HL-60/S4 treated with phorbol 12-myristate 13-acetate at 8.2 ng/mL for 4 days and 3 days (cell line): ENCODE measurements around the gene LGMN.

Source experiments
- in situ Hi-C: fragments of 300-500 bp; cut with MboI; formaldehyde crosslinking; loops from 2 replicates; pipeline ENCODE4 v1.15.0; 2022; ENCODE audit warnings: low sequenced_read_pairs

The LGMN gene

GRCh38 chr14:92728759-92729364 lies 19.6 kb downstream of the LGMN start:
- in situ Hi-C loops: no loop called here

- in situ Hi-C loops: no loop called here
Measured at GRCh38 chr14:92726933-92727262, 21.5 kb downstream of the LGMN start.

- in situ Hi-C loops: no loop called here
Measured at GRCh38 chr14:92726135-92726932, 22.1 kb downstream of the LGMN start.

DNA sequence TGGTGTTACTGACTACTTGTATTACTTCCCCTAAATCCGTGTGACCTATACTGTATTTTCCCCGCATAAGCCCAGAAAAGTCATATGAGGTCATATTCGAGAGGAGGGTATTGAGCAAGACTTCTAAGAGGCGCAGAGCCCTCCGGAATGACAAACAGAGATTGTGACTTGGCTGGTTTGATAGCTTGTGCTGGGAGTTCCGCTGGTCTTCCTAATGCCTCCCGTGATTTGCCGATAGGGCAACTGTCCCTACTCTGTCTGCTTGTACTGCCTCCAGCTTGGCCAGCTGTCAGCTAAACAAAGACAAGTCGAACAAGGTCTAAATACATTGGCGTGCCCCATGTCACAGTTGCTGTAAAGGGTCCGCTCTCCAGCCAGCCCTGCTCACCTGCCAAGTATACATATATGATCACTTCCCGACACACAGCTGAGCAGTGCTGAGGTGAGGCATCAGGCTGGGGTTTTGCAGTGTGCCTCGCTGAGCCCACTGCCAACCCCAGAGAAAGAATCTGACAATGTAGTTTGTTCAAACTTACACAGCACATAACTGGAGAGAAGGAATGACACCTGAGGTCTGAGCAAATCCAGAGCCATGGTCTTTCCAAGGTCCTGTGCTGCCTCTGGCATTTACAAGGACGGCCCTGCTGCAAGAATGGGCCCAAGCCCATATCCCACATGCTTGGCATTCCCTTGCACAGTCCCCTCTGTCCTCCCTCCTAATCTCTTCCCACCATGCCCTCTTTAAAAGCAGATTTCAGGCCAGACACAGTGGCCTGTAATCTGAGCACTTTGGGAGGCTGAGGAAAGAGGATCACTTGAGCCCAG lies 23.7 kb downstream of the LGMN start:
- in situ Hi-C loops: no loop called here

- in situ Hi-C loops: loop anchor here (10.0 kb wide), 1 partner anchor 55 kb away; no protein-coding TSS in a partner anchor
Measured at GRCh38 chr14:92719890-92720323, 28.5 kb downstream of the LGMN start.

DNA sequence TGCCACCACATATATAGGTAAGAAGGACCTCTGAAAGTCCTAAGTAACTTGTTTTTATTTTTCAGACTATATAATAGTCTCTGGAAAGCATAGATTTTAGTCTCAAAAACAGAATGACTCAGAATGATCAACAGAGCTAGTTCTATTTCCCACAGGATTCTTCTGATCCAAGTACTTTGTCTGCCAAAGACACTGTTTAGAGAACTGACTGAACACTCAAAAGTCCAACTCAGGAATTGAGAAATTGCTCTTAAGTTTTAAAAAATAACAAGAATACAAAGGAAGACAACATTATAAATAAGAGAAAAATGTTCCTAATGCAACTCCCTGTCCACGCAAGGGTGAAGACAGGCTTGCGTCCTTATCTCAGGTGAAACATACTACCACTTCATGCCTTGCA lies 29.0 kb downstream of the LGMN start:
- in situ Hi-C loops: loop anchor here (10.0 kb wide), 1 partner anchor 55 kb away; no protein-coding TSS in a partner anchor

DNA sequence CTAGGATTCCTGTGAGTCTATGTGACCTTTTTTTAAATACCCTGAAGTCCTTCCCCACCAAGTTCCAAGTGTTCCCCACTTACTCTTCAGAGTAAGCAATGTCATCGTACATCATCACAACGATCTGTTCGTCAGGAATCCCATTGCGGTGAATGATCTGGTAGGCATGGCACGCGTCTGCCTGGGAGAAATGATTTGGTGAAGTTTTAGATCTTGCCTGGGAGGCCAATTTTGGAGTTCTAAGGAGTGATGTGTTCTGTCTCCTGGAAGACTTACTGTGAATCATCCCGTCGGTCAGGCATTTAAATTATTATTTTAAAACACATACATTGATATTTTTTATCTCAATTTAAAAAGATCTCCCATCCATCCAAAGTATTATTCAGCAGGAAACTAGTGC lies 29.8 kb downstream of the LGMN start:
- in situ Hi-C loops: loop anchor here (10.0 kb wide), 1 partner anchor 56 kb away; no protein-coding TSS in a partner anchor

GRCh38 chr14:92717571-92718042 lies 30.8 kb downstream of the LGMN start:
- in situ Hi-C loops: loop anchor here (10.0 kb wide), 1 partner anchor 57 kb away; no protein-coding TSS in a partner anchor

DNA sequence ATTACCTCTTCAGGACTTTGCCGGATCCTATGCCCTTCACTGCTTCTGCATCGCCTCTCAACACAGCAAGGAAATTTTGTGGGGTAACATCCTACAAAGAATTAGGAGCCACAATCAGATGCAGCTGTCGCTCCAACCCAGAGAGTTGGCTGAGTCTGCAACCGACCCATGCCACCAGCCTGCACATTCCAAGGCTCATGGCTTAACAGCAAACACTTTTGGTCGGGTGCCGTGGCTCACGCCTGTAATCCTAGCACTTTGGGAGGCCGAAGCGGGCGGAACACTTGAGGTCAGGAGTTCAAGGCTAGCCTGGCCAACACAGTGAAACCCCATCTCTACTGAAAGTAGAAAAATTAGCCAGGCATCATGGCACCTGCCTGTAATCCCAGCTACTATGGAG lies 32.3 kb downstream of the LGMN start:
- in situ Hi-C loops: loop anchor here (10.0 kb wide), 1 partner anchor 59 kb away; no protein-coding TSS in a partner anchor

- in situ Hi-C loops: loop anchor here (10.0 kb wide), 1 partner anchor 60 kb away; no protein-coding TSS in a partner anchor
Measured at GRCh38 chr14:92714739-92715307, 33.6 kb downstream of the LGMN start.

GRCh38 chr14:92712654-92713051 lies 35.8 kb downstream of the LGMN start:
- in situ Hi-C loops: loop anchor here (10.0 kb wide), 1 partner anchor 62 kb away; no protein-coding TSS in a partner anchor

DNA sequence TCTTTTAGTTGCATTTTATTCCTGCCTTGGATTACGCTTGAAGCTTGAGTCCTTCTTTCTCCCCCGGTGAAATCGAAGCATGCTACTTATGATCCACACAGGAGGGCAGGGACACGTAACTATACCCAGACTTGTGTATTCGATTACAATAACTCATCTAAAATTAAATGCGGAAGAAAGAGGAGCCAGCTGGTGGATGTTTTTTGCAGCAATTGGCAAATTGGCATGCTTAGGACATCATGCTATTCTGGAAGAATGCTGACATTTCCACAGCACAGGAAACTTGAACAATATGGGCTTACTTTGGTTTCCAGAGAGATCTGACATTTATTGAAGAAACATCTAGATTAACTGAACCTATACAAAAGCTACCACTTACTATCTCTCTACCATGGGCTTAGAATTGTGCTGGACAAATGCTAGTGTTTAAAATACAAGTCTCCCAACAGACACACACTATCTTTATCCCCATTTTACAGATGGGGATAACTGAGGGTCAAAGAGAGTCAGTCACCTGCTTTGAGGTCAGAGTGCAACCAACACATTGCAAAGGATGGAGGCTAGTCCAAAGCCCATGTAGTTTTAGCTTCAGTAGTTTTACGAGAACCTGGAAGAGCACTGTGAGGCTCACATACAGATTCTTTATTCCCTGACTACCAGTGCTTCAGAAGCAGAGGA lies 36.3 kb downstream of the LGMN start:
- in situ Hi-C loops: loop anchor here (10.0 kb wide), 1 partner anchor 63 kb away; no protein-coding TSS in a partner anchor

DNA sequence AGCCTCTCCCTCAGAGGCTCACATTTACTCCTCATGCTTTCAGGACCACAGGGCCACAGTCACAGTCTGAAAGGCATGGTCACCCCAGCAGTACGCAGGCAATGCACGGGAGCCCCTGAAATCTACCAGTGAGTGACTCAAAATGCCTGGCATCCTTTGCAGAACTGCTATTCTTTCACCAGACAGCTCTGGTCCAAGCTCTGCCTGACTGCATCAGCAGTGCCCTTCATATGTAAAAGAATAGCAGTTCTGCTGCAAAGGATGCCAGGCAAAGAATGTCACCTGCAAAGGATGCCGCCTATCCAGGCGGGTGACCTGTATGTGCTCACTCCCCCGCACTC lies 38.5 kb downstream of the LGMN start:
- in situ Hi-C loops: loop anchor here (10.0 kb wide), 1 partner anchor 65 kb away; no protein-coding TSS in a partner anchor

DNA sequence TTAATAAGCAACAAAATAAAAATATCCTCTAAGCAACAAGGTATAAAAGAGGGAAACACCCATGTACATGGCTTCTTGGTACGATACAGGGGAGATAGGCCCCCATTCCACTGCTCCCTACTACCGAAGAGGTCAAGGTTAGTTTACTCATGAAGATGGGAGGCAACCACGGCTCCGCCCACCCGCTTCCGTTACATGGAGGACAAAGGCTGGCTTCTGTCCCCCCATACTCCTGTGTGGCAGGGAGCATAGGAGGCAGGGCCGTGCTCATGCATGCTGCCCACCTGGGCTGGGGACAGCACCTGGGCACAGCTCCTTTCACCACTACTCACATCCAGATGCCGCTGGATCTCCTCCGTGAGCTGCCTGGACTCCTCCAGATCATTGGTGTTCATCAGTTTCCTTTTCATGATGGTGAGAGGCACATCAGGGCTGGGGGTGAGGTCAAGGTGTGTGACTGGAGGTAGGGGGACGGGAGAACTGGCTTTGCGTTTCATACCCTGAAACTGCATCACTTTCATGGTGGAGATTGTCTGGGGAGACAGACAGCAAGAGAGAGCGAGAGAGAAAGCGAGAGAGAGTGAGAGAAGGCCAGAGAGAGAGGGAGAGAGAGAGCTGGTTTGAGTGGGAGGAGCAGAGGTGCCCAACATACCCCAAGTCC lies 39.0 kb downstream of the LGMN start:
- in situ Hi-C loops: no loop called here

DNA sequence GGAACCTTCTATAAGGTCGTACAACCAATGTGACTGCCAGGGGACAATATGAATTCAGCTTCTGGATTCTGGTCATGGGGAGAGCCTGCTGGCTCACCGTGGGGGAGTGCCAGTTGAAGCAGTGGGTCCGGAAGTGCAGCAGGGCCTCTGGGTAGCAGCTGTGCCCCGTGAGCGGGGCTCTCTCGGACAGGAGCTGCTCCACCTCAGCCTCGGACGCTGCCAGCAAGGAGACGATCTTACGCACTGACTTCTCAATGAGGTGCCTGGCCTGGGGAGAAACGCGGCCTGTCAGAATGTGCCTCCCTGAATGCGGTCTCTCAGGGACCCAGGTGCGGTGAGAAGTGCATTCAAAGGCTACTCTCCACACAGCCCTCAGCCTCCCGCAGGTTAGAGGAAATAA lies 42.0 kb downstream of the LGMN start:
- in situ Hi-C loops: no loop called here

- in situ Hi-C loops: no loop called here
Measured at GRCh38 chr14:92704821-92705220, 43.6 kb downstream of the LGMN start.

GRCh38 chr14:92704036-92704804 lies 44.2 kb downstream of the LGMN start:
- in situ Hi-C loops: no loop called here

- in situ Hi-C loops: no loop called here
Measured at GRCh38 chr14:92703516-92703915, 44.9 kb downstream of the LGMN start.

GRCh38 chr14:92702441-92702918 lies 45.9 kb downstream of the LGMN start:
- in situ Hi-C loops: no loop called here
